Trophoblast cell (in vitro differentiated cells and primary cell): Measurements from ENCODE around the gene PANK1.
A peak's percentile ranks its signal among the peaks of the same experiment; 100 is the strongest.

Source experiments
- DNase-seq, 2 donors: peaks; one replicate each; pipeline ENCODE4 v3.0.0-alpha.2; 2016
- H2AFZ ChIP-seq: 2 replicates; pipeline ENCODE4 v1.6.1; 2013; ENCODE audit warnings: low read length, moderate library complexity, mild to moderate bottlenecking; ENCODE audit not compliant: insufficient read depth, poor library complexity
- H2AK5ac ChIP-seq: 2 replicates; pipeline ENCODE4 v1.6.1; 2013; ENCODE audit warnings: mild to moderate bottlenecking, low read length
- H2BK120ac ChIP-seq: 2 replicates; pipeline ENCODE4 v1.6.1; 2013; ENCODE audit warnings: low read length, mild to moderate bottlenecking, moderate library complexity; ENCODE audit not compliant: insufficient read depth, poor library complexity
- H2BK12ac ChIP-seq: 2 replicates; pipeline ENCODE4 v1.6.1; 2013; ENCODE audit warnings: mild to moderate bottlenecking, low read length, moderate library complexity
- H2BK5ac ChIP-seq: 2 replicates; pipeline ENCODE4 v1.6.1; 2013; ENCODE audit warnings: low read length, low read depth, moderate library complexity, mild to moderate bottlenecking; ENCODE audit not compliant: poor library complexity
- H3K14ac ChIP-seq: 2 replicates; pipeline ENCODE4 v1.6.1; 2013; ENCODE audit warnings: mild to moderate bottlenecking, low read length
- H3K18ac ChIP-seq: 2 replicates; pipeline ENCODE4 v1.6.1; 2013; ENCODE audit warnings: mild to moderate bottlenecking, low read length
- H3K23ac ChIP-seq: 2 replicates; pipeline ENCODE4 v1.6.1; 2013; ENCODE audit warnings: low read length
- H3K27ac ChIP-seq: 2 replicates; pipeline ENCODE4 v1.5.1; 2013; ENCODE audit warnings: low read depth, mild to moderate bottlenecking, inconsistent platforms, low read length, moderate library complexity
- H3K27me3 ChIP-seq: 2 replicates; pipeline ENCODE4 v1.6.1; 2013; ENCODE audit warnings: inconsistent platforms, mild to moderate bottlenecking, low read length, moderate library complexity; ENCODE audit not compliant: insufficient read depth
- H3K36me3 ChIP-seq, 2 experiments: 1 replicate in 1 of 2; 2 replicates in 1 of 2; pipeline ENCODE4 v1.6.1; 2013; ENCODE audit warnings: low read length in 2 of 2, mild to moderate bottlenecking in 2 of 2, moderate library complexity in 1 of 2; ENCODE audit not compliant: insufficient read depth in 2 of 2, control insufficient read depth in 1 of 2
- H3K4ac ChIP-seq: 2 replicates; pipeline ENCODE4 v1.6.1; 2013; ENCODE audit warnings: low read depth, mild to moderate bottlenecking, low read length, moderate library complexity
- H3K4me1 ChIP-seq, 2 experiments: 1 replicate in 1 of 2; 2 replicates in 1 of 2; pipeline ENCODE4 v1.6.1; 2013; ENCODE audit warnings: low read length in 2 of 2, mild to moderate bottlenecking in 2 of 2, moderate library complexity in 1 of 2; ENCODE audit not compliant: insufficient read depth in 2 of 2, control insufficient read depth in 1 of 2
- H3K4me2 ChIP-seq: 2 replicates; pipeline ENCODE4 v1.6.1; 2013; ENCODE audit warnings: inconsistent platforms, mild to moderate bottlenecking, low read length, moderate library complexity
- H3K4me3 ChIP-seq: 2 replicates; pipeline ENCODE4 v1.5.1; 2013; ENCODE audit warnings: mild to moderate bottlenecking, low read depth, low read length, inconsistent platforms
- H3K79me1 ChIP-seq: one replicate; pipeline ENCODE4 v1.6.1; 2013; ENCODE audit warnings: low read length
- H3K79me2 ChIP-seq: 2 replicates; pipeline ENCODE4 v1.6.1; 2013; ENCODE audit warnings: low read length, mild to moderate bottlenecking; ENCODE audit not compliant: control insufficient read depth, insufficient read depth, poor library complexity
- H3K9ac ChIP-seq: 2 replicates; pipeline ENCODE4 v1.6.1; 2013; ENCODE audit warnings: mild to moderate bottlenecking, low read length
- H3K9me3 ChIP-seq: 2 replicates; pipeline ENCODE4 v1.6.1; 2013; ENCODE audit warnings: low read depth, mild to moderate bottlenecking, control low read depth, inconsistent platforms, low read length; ENCODE audit not compliant: insufficient read depth
- H4K12ac ChIP-seq: 2 replicates; pipeline ENCODE4 v1.6.1; 2013; ENCODE audit warnings: low read depth, mild to moderate bottlenecking, low read length, moderate library complexity
- H4K8ac ChIP-seq: 2 replicates; pipeline ENCODE4 v1.6.1; 2013; ENCODE audit warnings: low read depth, mild to moderate bottlenecking, low read length, moderate library complexity
- H4K91ac ChIP-seq: one replicate; pipeline ENCODE4 v1.6.1; 2013; ENCODE audit warnings: low read depth, mild to moderate bottlenecking, low read length, moderate library complexity
- WGBS: extraction: QIAGEN DNeasy Blood & Tissue Kit; methylation state at CpG from one replicate; pipeline ENCODE4 v1.1.7; 2013; ENCODE audit warnings: missing lambda C conversion rate; ENCODE audit not compliant: insufficient read length, insufficient coverage; ENCODE audit errors: extremely low coverage; 5-methylcytosine and 5-hydroxymethylcytosine counted together

The PANK1 gene

GRCh38 chr10:89685936-89686335, 40.9 kb upstream of the PANK1 start:
- H4K8ac ChIP-seq: no peak overlapping the region
- H2BK5ac ChIP-seq: no peak overlapping the region
- no peak overlapping the region for H3K14ac ChIP-seq
- H3K79me1 ChIP-seq: no peaks in the 10 kb centered on the region
- H3K79me2 ChIP-seq: no peaks in the 10 kb centered on the region
- H4K91ac ChIP-seq: no peak overlapping the region
- no peaks in the 10 kb centered on the region for H3K36me3 ChIP-seq
- no peak overlapping the region for H3K4me3 ChIP-seq
- no peaks in the 10 kb centered on the region for H3K27me3 ChIP-seq
- no peak overlapping the region for H2BK120ac ChIP-seq
- no peaks in the 10 kb centered on the region for H3K4me1 ChIP-seq
- no peak overlapping the region for H3K4ac ChIP-seq
- no peak overlapping the region for H2AFZ ChIP-seq
- no peaks in the 10 kb centered on the region for H3K9me3 ChIP-seq
- DNase-seq: no peak
- no peak overlapping the region for H3K9ac ChIP-seq
- no peak overlapping the region for H3K18ac ChIP-seq
- no peak overlapping the region for H3K23ac ChIP-seq
- no CpG with 5 or more reads among the region's 4 CpGs for WGBS
- no peak overlapping the region for H2AK5ac ChIP-seq
- no peak overlapping the region for H4K12ac ChIP-seq
- no peak overlapping the region for H2BK12ac ChIP-seq
- no peak overlapping the region for H3K4me2 ChIP-seq
- H3K27ac ChIP-seq: no peak overlapping the region

- H3K23ac ChIP-seq: no peak overlapping the region
- no peak overlapping the region for H2BK12ac ChIP-seq
- peaks cover 0 to 2% of the 10 kb centered on the region in 2 experiments for H3K4me1 ChIP-seq
- no peak overlapping the region for H3K4me2 ChIP-seq
- H3K14ac ChIP-seq: no peak overlapping the region
- no peaks in the 10 kb centered on the region for H3K27me3 ChIP-seq
- no peak overlapping the region for H2BK120ac ChIP-seq
- H2BK5ac ChIP-seq: no peak overlapping the region
- peak in 1 of 2 donors; percentile 10 for DNase-seq
- WGBS: no CpG with 5 or more reads among the region's 2 CpGs
- no peak overlapping the region for H3K9ac ChIP-seq
- H3K79me2 ChIP-seq: no peaks in the 10 kb centered on the region
- H3K9me3 ChIP-seq: no peaks in the 10 kb centered on the region
- no peak overlapping the region for H2AFZ ChIP-seq
- H4K12ac ChIP-seq: no peak overlapping the region
- no peak overlapping the region for H3K4me3 ChIP-seq
- H2AK5ac ChIP-seq: no peak overlapping the region
- no peak overlapping the region for H3K18ac ChIP-seq
- no peak overlapping the region for H3K27ac ChIP-seq
- H3K79me1 ChIP-seq: no peaks in the 10 kb centered on the region
- H3K36me3 ChIP-seq: no peaks in the 10 kb centered on the region
- no peak overlapping the region for H4K91ac ChIP-seq
- no peak overlapping the region for H3K4ac ChIP-seq
- H4K8ac ChIP-seq: no peak overlapping the region
These were observed 39.6 kb upstream of the PANK1 start for GRCh38 chr10:89684604-89685003.

- H2BK5ac ChIP-seq: no peak overlapping the region
- peaks cover 0 to 2% of the 10 kb centered on the region in 2 experiments for H3K4me1 ChIP-seq
- peak overlapping the region; percentile 61 for H3K9ac ChIP-seq
- no peaks in the 10 kb centered on the region for H3K79me1 ChIP-seq
- no peak overlapping the region for H4K8ac ChIP-seq
- H2AK5ac ChIP-seq: no peak overlapping the region
- H3K14ac ChIP-seq: no peak overlapping the region
- WGBS: no CpG with 5 or more reads among the region's 5 CpGs
- no peak overlapping the region for H2BK12ac ChIP-seq
- H2BK120ac ChIP-seq: no peak overlapping the region
- no peaks in the 10 kb centered on the region for H3K79me2 ChIP-seq
- no peak overlapping the region for H3K18ac ChIP-seq
- no peaks in the 10 kb centered on the region for H3K9me3 ChIP-seq
- H3K4me3 ChIP-seq: no peak overlapping the region
- no peak overlapping the region for H4K91ac ChIP-seq
- no peak overlapping the region for H3K23ac ChIP-seq
- no peak overlapping the region for H4K12ac ChIP-seq
- no peak overlapping the region for H3K27ac ChIP-seq
- H3K36me3 ChIP-seq: no peaks in the 10 kb centered on the region
- peak in 1 of 2 donors; percentile 2 for DNase-seq
- H2AFZ ChIP-seq: no peak overlapping the region
- no peaks in the 10 kb centered on the region for H3K27me3 ChIP-seq
- H3K4me2 ChIP-seq: no peak overlapping the region
- no peak overlapping the region for H3K4ac ChIP-seq
These were observed 38.8 kb upstream of the PANK1 start for GRCh38 chr10:89683883-89684282.

- no peaks in the 10 kb centered on the region for H3K27me3 ChIP-seq
- no peak overlapping the region for H2BK120ac ChIP-seq
- H3K79me1 ChIP-seq: no peaks in the 10 kb centered on the region
- no peaks in the 10 kb centered on the region for H3K79me2 ChIP-seq
- no peak overlapping the region for H3K27ac ChIP-seq
- no peak overlapping the region for H3K18ac ChIP-seq
- H3K4me1 ChIP-seq: peaks cover 0 to 2% of the 10 kb centered on the region in 2 experiments
- no peak overlapping the region for H3K23ac ChIP-seq
- H4K91ac ChIP-seq: no peak overlapping the region
- H2BK5ac ChIP-seq: no peak overlapping the region
- H3K4ac ChIP-seq: no peak overlapping the region
- WGBS: no CpG with 5 or more reads among the region's 3 CpGs
- no peak overlapping the region for H2BK12ac ChIP-seq
- H3K9ac ChIP-seq: no peak overlapping the region
- no peak overlapping the region for H3K4me3 ChIP-seq
- H3K36me3 ChIP-seq: no peaks in the 10 kb centered on the region
- no peak overlapping the region for H3K4me2 ChIP-seq
- H3K14ac ChIP-seq: no peak overlapping the region
- no peak for DNase-seq
- H3K9me3 ChIP-seq: no peaks in the 10 kb centered on the region
- H4K12ac ChIP-seq: no peak overlapping the region
- H2AK5ac ChIP-seq: no peak overlapping the region
- H4K8ac ChIP-seq: no peak overlapping the region
- H2AFZ ChIP-seq: no peak overlapping the region
These were observed 34.9 kb upstream of the PANK1 start for GRCh38 chr10:89679986-89680385.
